B cell (primary cell): Measurements from ENCODE around the gene SH3RF3.

ENCODE experiments used
- EZH2 ChIP-seq: IDR thresholded peaks from 2 replicates; pipeline ENCODE4 v1.6.1; 2012; ENCODE audit warnings: borderline replicate concordance, low read depth, mild to moderate bottlenecking, moderate library complexity, low read length; ENCODE audit not compliant: insufficient read depth, poor library complexity, severe bottlenecking
- TF ChIP-seq, protein P1 (sequence below): fragments of 200-600 bp; IDR thresholded peaks from one replicate; pipeline ENCODE4 v1.8.0; 2022; ENCODE audit warnings: antibody characterized with exemption, mild to moderate bottlenecking

DNA sequence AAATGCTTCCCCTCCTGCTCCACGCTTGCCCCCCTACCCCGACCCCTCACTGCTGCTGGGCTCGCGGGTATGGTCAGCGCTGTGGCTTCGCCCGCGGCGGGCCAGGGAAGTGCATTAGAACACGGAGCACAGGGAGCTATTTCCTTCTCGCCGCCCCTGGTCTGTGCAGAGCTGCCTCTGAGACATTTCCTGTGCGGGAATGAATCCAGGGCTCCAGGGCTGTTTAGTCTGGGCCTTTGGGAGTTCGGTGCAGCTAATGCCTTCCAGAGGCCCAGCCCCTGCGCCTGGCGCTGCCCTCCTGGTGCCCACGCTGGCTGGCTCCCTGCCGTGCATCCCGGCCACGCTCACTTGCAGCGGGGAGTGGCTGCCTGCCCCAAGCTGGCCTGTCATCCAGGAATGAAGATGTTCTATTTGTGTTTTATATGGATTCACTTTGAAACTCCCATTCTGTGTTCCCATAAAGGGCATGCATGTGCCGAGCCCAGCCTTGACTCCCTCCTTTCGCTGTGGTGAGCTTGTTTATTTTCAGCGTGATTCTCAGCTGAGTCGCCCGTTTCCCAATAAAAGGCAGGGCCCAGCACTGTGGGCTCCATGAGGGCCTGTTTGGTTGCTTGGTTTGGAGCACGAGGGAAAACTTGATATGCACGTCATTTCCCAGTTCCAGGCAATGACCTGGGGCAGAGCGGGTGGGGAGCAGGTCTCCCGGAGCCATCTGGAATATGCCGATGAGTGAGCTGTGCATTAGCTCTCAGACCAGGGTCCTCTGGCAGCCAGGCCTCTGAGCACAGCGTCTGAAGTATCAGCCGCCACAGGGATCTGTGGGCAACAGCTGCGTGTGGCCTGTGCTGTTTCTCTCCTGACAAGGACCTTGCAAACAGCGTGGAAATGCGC, 42.7 kb downstream of the SH3RF3 start:
- TF ChIP-seq, protein P1, sequence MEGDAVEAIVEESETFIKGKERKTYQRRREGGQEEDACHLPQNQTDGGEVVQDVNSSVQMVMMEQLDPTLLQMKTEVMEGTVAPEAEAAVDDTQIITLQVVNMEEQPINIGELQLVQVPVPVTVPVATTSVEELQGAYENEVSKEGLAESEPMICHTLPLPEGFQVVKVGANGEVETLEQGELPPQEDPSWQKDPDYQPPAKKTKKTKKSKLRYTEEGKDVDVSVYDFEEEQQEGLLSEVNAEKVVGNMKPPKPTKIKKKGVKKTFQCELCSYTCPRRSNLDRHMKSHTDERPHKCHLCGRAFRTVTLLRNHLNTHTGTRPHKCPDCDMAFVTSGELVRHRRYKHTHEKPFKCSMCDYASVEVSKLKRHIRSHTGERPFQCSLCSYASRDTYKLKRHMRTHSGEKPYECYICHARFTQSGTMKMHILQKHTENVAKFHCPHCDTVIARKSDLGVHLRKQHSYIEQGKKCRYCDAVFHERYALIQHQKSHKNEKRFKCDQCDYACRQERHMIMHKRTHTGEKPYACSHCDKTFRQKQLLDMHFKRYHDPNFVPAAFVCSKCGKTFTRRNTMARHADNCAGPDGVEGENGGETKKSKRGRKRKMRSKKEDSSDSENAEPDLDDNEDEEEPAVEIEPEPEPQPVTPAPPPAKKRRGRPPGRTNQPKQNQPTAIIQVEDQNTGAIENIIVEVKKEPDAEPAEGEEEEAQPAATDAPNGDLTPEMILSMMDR: no peak
- no peak for TF ChIP-seq EZH2
